ENCODE measurements around the gene KCNAB2.

KCNAB2 gene

DNA sequence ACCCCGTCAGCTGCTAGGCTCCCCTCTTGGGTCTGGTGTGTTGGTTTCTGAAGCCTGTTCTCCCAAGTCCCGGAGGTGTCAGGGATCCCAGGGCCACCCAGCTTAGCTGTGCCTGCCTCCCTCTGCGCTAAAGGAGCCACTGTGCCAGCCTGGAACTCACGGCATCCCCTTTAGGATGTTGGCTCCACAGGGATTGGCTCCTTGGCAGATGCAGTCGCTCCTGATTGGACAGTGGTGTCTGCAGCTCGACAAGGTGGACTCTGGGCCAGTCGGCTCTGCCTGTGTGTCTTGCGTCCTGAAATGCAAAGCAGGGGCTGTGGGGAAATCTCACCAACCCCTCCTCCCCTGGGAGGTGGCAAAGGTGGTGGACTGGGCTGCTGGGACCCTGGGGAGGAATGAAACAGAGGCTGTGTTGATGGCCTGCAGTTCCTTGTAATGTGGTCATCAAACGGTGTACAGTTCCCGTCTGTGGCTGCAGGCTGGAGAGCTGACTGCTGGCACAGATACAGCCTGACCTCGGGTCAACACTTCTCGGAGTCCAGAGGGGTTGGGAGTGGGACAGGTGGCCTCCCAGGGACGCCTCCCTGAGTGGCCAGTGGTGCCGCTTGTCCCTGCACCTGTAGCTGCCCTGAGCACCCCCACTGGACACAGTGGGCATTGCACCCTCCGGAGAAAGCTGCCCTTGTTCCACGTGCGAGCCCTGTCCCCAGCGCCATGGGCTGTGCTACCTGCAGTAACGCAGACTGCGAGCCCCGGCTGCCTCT is 11.5 kb upstream of the KCNAB2 start:
- DNase-seq, result no peak

DNA sequence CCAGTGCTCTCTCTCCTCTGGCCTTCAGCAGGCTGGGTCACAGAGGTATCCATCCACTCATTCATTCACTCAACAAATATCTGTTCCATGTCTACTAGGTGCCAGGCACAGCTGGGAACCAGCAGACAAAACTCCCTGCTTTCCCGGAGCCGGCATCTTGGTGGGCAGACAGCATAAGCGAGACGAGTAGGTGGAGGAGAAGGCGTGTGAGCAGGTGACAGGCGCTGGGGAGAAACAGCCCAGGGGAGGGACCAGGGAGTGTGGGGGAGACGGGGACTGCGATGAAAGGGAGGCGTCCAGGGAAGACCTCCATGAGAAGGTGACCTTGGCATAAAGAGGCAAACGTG is 11.0 kb upstream of the KCNAB2 start:
- no peak for DNase-seq

DNA sequence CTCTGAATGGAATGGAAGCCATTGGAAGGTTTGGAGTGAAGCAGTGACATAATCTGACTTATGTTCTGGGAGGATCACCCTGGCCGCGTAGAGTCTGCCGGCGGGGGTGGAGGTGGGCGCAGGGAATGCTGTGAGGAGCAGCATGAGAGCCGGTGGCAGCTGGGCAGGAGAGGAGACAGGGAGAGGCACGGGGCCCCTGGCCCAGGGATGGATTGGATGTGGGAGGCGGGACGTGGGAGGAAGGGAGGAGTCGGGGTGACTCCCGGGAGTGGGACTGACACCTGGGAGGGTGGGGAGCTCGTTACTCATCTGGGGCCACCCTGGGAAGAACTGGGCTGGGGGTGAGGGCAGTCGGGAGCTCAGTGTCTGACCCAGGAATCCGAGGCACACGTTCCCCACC is 10.4 kb upstream of the KCNAB2 start:
- no peak for DNase-seq

- DNase-seq, result no peak
Observed at GRCh38 chr1:6035719-6036118, 10.0 kb upstream of the KCNAB2 start.

GRCh38 chr1:6037338-6037762 is 8.3 kb upstream of the KCNAB2 start:
- DNase-seq, result no peak

- DNase-seq, result no peak
Observed at GRCh38 chr1:6038603-6039002, 7.1 kb upstream of the KCNAB2 start.

GRCh38 chr1:6039031-6039430 is 6.7 kb upstream of the KCNAB2 start:
- no peak for DNase-seq

DNA sequence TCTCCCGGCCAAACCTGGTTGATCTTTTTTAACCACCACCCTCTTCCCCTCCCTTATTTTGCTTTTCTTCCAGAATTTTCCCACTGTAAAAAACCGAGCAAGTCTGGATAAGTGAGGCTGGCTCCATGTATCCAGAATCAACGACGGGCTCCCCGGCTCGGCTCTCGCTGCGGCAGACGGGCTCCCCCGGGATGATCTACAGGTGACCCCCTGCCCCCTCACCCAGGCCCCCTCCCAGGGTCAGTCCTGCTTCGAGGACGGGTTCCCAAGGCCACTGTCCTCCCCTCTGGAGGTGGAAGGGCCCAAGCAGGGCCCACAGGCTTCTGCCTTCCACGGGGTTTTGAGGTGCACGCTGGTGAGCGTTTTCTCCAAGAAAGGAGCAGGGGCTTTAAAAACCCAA is 5.2 kb upstream of the KCNAB2 start:
- no peak for DNase-seq

DNA sequence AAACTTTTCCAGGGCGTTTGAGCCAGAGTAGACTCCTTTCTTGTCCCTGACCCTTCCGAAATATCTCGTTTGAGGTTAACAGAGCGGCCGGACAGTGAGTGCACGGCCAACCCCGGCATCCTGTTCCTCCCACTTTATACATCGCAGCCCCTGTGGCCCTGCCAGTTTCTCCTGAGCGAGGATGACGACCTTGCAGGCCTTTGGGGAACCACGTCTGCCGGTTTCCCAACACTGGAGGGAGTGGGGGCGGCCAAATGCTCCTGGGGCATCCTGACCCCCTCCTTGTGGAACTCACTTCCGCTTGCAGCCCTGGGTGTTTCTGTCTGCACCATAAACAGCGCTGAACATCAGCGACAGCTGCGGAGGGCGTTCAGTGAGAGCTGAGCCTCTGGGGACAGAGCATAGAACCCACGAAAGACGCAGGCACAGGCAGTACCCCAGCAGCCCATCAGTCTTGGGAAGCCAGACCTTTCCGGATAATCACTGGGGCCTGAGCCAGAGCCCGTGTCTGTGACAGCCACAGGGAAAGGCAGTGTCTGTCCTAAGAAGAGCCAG is 4.8 kb upstream of the KCNAB2 start:
- no peak for DNase-seq

GRCh38 chr1:6041432-6042062 is 4.1 kb upstream of the KCNAB2 start:
- DNase-seq, result no peak

- no peak for DNase-seq
Observed at GRCh38 chr1:6043561-6043960, 2.1 kb upstream of the KCNAB2 start.

DNA sequence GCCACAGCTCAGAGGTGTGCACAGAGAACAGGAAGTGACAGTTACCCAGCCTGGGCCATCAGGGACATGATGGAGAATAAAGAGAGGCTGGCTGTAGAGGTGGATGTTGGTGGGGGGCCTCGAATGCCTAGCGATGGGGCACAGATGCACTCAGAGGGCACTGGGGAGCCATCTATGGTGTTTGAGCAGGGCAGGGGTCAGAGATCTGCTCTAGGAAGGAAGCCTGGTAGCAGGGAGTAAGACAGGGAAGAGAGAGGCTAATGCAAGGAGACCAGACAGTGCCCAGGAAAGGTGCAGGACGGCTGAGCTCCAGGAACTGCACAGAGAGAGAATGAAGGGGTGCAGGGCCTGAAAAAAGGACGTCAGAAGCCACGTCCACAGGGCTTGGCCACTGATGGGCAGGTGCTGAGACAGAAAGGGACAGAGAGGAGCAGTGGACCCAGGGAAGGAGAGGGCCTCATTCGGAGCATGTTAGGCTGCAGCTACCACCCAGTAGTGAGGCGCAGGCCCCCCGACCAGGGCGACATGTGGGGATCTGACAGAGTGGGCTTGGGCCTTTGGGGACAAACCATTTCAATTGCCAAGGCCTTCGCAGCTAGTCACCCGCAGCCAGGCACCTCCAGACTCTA is 1.1 kb upstream of the KCNAB2 start:
- DNase-seq, result no peak

- no peak for DNase-seq
Observed at GRCh38 chr1:6045110-6045502, 582 bp upstream of the KCNAB2 start.

DNA sequence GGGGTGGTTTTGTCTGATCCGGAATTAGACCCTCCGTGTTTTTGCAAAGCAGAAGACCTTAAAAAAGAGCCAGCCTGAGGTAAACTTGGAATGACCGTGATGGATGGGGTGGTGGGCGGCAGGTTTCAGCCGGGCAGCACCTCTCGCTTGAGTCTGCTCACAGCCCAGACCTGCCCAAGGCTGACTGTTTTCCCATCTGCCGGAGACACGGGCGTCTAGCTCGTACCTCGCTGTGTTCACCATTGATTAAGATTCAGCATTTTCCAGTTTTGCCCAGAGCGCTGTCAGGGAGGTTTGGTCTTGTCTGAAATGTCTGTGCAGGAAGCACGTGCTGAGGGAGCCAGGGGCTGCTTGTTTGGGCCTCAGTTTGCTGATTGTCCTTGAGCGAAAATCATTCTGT is 591 bp downstream of the KCNAB2 start:
- DNase-seq, result no peak

GRCh38 chr1:6048179-6048867 is 2.6 kb downstream of the KCNAB2 start:
- DNase-seq, result no peak

- DNase-seq, result no peak
Observed at GRCh38 chr1:6049419-6049818, 3.7 kb downstream of the KCNAB2 start.

DNA sequence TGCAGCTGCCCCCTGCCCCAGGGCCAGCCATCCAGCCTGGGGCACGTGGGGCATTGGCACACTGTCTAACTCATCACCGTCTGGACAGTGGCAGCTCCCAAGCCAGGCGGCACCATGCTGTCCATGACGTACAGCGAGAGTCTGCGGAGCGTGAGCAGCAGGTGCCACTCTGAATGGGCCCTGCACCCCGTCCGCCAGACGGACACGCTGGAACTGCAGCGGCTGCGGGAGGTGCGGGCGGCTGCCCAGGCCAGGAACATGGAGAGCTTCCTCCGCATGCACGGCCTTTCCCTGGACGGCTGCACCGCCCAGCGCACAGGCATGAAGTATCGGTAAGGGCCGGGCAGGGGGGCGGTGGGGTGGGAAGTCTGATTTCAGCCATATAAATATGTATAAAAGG is 5.7 kb downstream of the KCNAB2 start:
- DNase-seq, result no peak

DNA sequence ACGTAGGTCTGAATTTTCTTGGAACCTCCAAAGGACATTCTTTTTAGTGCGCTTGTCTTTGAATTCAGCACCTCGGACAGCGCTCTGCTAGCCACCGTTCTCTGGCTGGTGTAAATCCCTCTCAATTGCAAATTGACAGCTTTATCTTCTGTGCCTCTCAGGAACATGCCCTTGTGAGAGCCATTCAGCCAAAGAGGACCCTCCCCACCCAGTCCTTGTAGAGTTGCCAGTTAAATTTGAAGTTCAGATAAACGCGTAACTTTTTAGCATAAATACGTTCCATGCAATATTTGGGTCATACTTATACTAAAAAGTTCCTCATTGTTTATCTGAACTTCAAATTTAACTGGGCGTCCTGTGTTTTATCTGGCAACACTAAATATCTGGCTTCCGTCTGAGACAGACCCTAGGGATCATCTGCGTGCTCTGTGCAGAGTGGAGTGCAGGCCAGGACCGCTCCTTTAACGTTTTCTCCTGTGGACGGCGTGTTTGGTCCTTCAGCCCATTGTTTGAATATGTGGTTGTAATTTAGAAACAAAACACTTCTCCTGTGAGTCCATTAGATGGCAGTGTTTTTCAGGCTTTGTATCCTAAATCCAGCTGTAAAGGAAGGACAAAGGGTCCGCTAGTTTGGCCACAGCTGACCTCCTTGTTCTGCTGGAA is 7.0 kb downstream of the KCNAB2 start:
- DNase-seq, result no peak

- no peak for DNase-seq
Observed at GRCh38 chr1:6053206-6053546, 7.5 kb downstream of the KCNAB2 start.

DNA sequence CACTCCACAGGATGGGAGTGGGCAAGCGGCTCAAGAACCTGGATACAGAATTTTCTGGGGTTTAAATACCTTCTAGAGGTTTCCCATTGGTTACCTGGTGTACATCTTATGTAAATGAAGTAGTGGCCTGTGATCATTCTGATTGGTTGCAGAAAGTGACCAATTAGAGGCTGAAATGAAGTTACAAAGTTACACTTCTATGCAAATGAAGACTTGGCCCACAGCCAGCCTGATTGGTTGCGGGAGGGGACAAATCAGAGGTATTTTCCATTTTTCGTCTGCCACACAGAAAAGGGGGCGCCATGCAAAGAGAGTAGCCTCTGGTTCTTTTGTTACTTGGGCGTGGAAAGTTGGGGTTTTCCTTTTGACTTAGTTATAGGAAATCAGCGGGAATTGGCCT is 8.9 kb downstream of the KCNAB2 start:
- no peak for DNase-seq

DNA sequence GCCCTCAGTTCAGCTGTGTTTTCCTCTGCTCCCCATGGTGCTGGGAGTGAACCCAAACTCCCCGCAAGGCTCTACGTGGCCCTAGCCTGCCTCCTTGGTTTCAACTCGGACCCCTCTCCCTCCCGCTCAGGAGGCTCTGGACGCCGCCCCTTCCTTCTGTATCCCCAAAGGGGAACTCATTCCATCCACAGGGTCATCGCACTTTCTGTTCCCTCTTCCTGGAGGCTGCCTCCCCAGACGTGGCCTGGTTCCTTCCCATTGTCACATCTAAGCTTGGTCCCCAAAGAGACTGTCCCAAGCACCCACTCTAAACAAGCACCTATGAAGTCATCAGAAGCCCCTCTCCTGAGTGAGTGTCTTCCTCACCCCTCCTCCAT is 10.9 kb downstream of the KCNAB2 start:
- no peak for DNase-seq

- no peak for DNase-seq
Observed at GRCh38 chr1:6057170-6057845, 11.6 kb downstream of the KCNAB2 start.

DNA sequence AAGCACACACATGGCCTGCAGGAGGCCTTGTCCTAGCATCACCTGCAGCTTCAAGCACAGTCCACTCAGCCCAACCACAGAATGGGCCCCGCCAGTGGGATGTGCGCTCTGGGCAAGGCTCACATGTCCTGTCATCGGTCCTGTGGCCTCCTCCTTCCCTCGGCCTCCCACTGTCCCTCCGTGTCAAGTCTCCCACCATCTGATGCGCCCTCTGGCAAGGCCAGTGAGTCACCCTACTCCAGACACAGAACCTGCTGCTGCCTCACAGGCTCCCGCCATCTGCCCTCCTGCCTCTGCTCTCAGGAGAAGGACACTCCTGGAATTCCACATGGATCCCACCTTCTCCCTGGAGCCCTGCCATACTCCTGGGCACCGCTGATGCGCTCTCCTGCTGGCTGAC is 14.2 kb downstream of the KCNAB2 start:
- no peak for DNase-seq

Data from NK-92 treated with Interleukin-12 subunit alpha and Interleukin-12 subunit beta, amount 100 ng/mL, for 24 hours (cell line).